HEK293T (cell line): Measurements from ENCODE around the gene TIGIT.

Experiments used
- ARNT ChIP-seq: fragments of 450-650 bp; IDR thresholded peaks from 2 replicates; pipeline ENCODE4 v1.6.1; 2017; ENCODE audit warnings: mild to moderate bottlenecking
- BHLHE40 ChIP-seq: fragments of 450-650 bp; IDR thresholded peaks from 2 replicates; pipeline ENCODE4 v1.6.1; 2016; ENCODE audit warnings: mild to moderate bottlenecking, moderate library complexity, borderline replicate concordance
- ELF4 ChIP-seq: fragments of 450-650 bp; IDR thresholded peaks from 2 replicates; pipeline ENCODE4 v1.6.1; 2017; ENCODE audit warnings: antibody characterized with exemption
- FOXA1 ChIP-seq: fragments of 450-650 bp; IDR thresholded peaks from 2 replicates; pipeline ENCODE4 v1.6.1; 2016; ENCODE audit warnings: mild to moderate bottlenecking
- FOXK2 ChIP-seq: fragments of 450-650 bp; IDR thresholded peaks from 2 replicates; pipeline ENCODE4 v1.6.1; 2016; ENCODE audit warnings: mild to moderate bottlenecking
- FOXM1 ChIP-seq: fragments of 450-650 bp; IDR thresholded peaks from 2 replicates; pipeline ENCODE4 v1.6.1; 2017; ENCODE audit warnings: mild to moderate bottlenecking, borderline replicate concordance
- HDGF ChIP-seq: fragments of 450-650 bp; IDR thresholded peaks from 2 replicates; pipeline ENCODE4 v1.6.1; 2017; ENCODE audit warnings: antibody characterized with exemption, borderline replicate concordance
- L3MBTL2 ChIP-seq: fragments of 450-650 bp; conservative IDR thresholded peaks from 2 replicates; pipeline ENCODE4 v1.6.1; 2016; ENCODE audit warnings: mild to moderate bottlenecking
- LEF1 ChIP-seq: fragments of 450-650 bp; IDR thresholded peaks from 2 replicates; pipeline ENCODE4 v1.6.1; 2017; ENCODE audit warnings: mild to moderate bottlenecking, borderline replicate concordance
- NFRKB ChIP-seq: fragments of 450-650 bp; IDR thresholded peaks from 2 replicates; pipeline ENCODE4 v1.6.1; 2016; ENCODE audit warnings: mild to moderate bottlenecking, moderate library complexity
- SP1 ChIP-seq: fragments of 450-650 bp; IDR thresholded peaks from 2 replicates; pipeline ENCODE4 v1.6.1; 2017
- SUZ12 ChIP-seq: fragments of 450-650 bp; IDR thresholded peaks from 2 replicates; pipeline ENCODE4 v1.6.1; 2016; ENCODE audit warnings: mild to moderate bottlenecking
- ZNF384 ChIP-seq: fragments of 450-650 bp; IDR thresholded peaks from 2 replicates; pipeline ENCODE4 v1.6.1; 2016
- TF ChIP-seq, protein P1 (sequence below): fragments of 450-650 bp; IDR thresholded peaks from 2 replicates; pipeline ENCODE4 v1.6.1; 2016

DNA sequence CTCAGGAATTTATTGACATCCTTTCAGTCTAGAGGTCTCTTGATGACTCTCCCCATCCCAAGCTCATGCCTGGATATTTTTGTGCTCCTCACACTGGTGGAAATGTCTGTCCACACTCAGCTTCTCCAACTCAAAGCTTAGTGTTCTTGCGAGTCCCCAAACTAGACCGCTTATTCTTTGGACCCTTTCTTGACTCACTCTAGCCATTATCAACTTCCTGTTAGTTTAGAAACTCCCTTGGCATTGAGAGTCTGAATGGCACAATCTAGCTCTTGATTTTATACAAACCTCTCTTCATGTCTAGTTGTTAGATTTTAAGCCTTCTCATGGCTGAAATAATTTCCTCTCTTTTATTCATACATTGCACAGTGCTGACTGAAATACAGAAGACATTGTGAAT is 19.6 kb downstream of the TIGIT start:
- TF ChIP-seq FOXA1 (no peak), SUZ12 (no peak), SP1 (no peak), HDGF (no peak), ELF4 (no peak), BHLHE40 (no peak), ZNF384 (no peak), NFRKB (no peak), FOXK2 (no peak), FOXM1 (no peak), L3MBTL2 (no peak), ARNT (no peak), LEF1 (no peak)
- TF ChIP-seq, protein P1, sequence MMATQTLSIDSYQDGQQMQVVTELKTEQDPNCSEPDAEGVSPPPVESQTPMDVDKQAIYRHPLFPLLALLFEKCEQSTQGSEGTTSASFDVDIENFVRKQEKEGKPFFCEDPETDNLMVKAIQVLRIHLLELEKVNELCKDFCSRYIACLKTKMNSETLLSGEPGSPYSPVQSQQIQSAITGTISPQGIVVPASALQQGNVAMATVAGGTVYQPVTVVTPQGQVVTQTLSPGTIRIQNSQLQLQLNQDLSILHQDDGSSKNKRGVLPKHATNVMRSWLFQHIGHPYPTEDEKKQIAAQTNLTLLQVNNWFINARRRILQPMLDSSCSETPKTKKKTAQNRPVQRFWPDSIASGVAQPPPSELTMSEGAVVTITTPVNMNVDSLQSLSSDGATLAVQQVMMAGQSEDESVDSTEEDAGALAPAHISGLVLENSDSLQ: no peak
